ENCODE data around the gene WDR70.
"Not testable (repeated sequence)": the region's sequence is repeated elsewhere in the genome, so short reads cannot be mapped to it uniquely, and the experiment has no call there.

WDR70 gene

DNA sequence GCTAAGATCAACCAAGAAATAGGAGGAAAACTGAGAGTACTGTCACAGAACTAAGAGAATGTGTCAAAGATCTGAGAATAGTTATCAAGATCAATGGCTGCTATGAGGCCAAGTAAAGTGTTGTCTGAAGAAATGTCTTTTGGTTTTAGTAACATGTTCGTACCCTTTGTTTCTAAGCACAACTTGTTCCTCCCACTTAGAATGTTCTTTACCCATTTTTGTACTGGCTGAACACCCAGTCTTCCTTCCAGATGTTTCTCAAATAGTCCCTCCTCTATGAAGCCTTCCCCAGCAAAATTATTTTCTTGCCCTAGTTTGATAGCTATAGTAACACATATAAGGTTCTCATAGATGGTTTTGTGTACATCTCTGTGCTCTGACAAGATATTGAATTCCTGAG, 191.5 kb downstream of the WDR70 start:
- no peak for TF ChIP-seq ZFX (IDR thresholded peaks at IDR 0.05)
- TF ChIP-seq, protein P1, sequence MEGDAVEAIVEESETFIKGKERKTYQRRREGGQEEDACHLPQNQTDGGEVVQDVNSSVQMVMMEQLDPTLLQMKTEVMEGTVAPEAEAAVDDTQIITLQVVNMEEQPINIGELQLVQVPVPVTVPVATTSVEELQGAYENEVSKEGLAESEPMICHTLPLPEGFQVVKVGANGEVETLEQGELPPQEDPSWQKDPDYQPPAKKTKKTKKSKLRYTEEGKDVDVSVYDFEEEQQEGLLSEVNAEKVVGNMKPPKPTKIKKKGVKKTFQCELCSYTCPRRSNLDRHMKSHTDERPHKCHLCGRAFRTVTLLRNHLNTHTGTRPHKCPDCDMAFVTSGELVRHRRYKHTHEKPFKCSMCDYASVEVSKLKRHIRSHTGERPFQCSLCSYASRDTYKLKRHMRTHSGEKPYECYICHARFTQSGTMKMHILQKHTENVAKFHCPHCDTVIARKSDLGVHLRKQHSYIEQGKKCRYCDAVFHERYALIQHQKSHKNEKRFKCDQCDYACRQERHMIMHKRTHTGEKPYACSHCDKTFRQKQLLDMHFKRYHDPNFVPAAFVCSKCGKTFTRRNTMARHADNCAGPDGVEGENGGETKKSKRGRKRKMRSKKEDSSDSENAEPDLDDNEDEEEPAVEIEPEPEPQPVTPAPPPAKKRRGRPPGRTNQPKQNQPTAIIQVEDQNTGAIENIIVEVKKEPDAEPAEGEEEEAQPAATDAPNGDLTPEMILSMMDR (conservative IDR thresholded peaks at IDR 0.05): no peak
- no peak overlapping the region for H3K27ac ChIP-seq

- TF ChIP-seq, protein P1 (conservative IDR thresholded peaks at IDR 0.05): no peak
- no peak for TF ChIP-seq ZFX (IDR thresholded peaks at IDR 0.05)
- no peak overlapping the region for H3K27ac ChIP-seq
Observed at GRCh38 chr5:37571985-37572384, 192.9 kb downstream of the WDR70 start.

DNA sequence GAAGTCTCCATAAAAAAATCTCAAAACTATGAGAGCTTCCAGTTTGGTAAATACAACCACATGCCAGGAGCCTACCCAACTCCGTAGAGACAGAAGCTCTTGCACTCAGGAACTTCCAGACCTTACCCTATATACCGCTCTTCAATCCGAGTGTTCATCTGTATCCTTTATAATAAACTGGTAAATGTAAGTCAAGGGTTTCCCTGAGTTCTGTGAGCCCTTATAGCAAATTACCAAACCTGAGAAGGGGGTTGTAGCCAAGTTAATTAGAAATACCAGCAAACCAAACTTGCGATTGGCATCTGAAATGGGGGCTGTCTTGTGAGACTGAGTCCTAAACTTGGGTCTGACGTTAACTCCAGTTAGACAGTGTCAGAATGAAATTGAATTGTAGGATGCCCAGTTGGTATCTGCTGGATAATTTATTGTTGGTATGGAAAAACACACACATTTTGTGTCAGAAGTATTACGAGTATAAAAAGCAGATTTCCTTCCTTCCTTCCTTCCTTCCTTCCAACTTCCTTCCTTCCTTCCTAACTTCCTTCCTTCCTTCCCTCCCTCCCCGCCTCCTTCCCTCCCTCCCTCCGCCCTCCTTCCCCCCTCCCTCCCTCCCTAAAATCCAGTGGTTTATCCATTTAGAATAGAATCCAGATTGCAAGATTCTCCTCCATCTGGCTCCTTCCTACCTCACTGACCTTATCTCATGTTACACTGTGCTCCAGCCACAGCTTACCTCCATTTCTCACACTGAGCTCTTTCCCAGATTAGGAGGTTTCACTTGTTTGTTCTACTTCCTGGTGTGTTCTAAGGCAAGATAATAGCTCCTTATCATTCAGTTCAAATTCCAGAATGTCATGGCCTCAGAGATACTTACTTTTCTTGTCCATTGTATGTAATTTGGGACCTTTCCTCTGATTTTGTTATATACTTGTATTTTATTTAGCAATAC, 196.7 kb downstream of the WDR70 start:
- no peak overlapping the region for H3K27ac ChIP-seq
- TF ChIP-seq, protein P1 (conservative IDR thresholded peaks at IDR 0.05): no peak
- no peak for TF ChIP-seq ZFX (IDR thresholded peaks at IDR 0.05)

GRCh38 chr5:37576552-37576951, 197.4 kb downstream of the WDR70 start:
- no peak overlapping the region for H3K27ac ChIP-seq
- TF ChIP-seq ZFX (IDR thresholded peaks at IDR 0.05): no peak

- TF ChIP-seq ZFX (IDR thresholded peaks at IDR 0.05): no peak
- TF ChIP-seq, protein P1 (conservative IDR thresholded peaks at IDR 0.05): no peak
Observed at GRCh38 chr5:37578176-37578575, 199.1 kb downstream of the WDR70 start.

GRCh38 chr5:37580106-37580505, 201.0 kb downstream of the WDR70 start:
- no peak overlapping the region for H3K27ac ChIP-seq
- TF ChIP-seq, protein P1 (conservative IDR thresholded peaks at IDR 0.05): no peak

More at GRCh38 chr5:37578176-37578575, 199.1 kb downstream of the WDR70 start:
- no peak overlapping the region for H3K27ac ChIP-seq

DNA sequence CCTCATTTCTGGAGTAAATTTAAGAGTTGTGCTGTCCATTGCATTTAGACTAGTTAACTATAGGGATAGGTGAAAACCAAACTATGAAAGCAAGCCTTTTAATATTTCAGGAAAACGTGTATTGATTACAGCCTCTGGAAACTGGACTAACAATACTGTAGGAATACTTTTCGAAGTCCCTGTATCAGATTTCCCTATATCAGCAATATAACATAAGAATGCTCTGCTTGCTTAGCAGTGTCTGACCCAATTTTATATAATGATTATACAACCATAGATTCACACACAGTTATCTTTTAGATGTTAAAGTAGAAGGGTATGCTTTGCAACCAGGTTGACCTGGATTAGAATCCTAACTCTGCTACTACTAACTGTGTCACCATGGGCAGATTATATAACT, 203.1 kb downstream of the WDR70 start:
- H3K27ac ChIP-seq: no peak overlapping the region
- TF ChIP-seq, protein P1 (conservative IDR thresholded peaks at IDR 0.05): no peak
- TF ChIP-seq ZFX (IDR thresholded peaks at IDR 0.05): no peak

DNA sequence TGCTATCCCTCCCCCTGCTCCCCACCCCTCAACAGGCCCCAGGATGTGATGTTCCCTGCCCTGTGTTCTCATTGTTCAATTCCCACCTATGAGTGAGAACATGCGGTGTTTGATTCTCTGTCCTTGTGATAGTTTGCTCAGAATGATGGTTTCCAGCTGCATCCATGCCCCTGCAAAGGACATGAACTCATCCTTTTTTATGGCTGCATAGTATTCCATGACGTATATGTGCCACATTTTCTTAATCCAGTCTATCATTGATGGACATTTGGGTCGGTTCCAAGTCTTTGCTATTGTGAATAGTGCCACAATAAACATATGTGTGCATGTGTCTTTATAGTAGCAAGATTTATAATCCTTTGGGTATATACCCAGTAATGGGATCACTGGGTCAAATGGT, 214.2 kb downstream of the WDR70 start:
- H3K27ac ChIP-seq: not testable (repeated sequence)

DNA sequence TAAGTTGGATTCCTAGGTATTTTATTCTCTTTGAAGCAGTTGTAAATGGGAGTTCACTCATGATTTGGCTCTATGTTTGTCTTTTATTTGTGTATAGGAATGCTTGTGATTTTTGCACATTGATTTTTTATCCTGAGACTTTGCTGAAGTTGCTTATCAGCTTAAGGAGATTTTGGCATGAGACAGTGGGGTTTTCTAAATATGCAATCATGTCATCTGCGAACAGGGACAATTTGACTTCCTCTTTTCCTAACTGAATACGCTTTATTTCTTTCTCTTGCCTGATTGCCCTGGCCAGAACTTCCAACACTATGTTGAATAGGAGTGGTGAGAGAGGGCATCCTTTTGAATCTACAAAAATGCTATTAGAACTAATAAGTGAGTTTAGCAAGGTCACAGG, 215.7 kb downstream of the WDR70 start:
- not testable (repeated sequence) for H3K27ac ChIP-seq

Data from C4-2B (cell line).